Mesodermal cell (in vitro differentiated cells): ENCODE measurements around the gene UBP1. TPM values are rescaled to one million over a fixed set of nuclear protein-coding genes. Genes with fewer than 3 reads are reported as not detected.
"Not testable (repeated sequence)": the region's sequence is repeated elsewhere in the genome, so short reads cannot be mapped to it uniquely, and the experiment has no call there.

Experiments
- H3K27ac ChIP-seq: 2 replicates; pipeline ENCODE4 v1.7.0; 2013; ENCODE audit warnings: mild to moderate bottlenecking, low read depth, low read length, moderate library complexity; ENCODE audit not compliant: severe bottlenecking
- H3K36me3 ChIP-seq: 2 replicates; pipeline ENCODE4 v1.7.1; 2013; ENCODE audit warnings: mild to moderate bottlenecking, low read length, moderate library complexity; ENCODE audit not compliant: control insufficient read depth, insufficient read depth
- H3K4me1 ChIP-seq: one replicate; pipeline ENCODE4 v1.7.1; 2013; ENCODE audit warnings: mild to moderate bottlenecking, low read length; ENCODE audit not compliant: insufficient read depth, control insufficient read depth, poor library complexity, severe bottlenecking
- H3K4me3 ChIP-seq: 2 replicates; pipeline ENCODE4 v1.7.0; 2013; ENCODE audit warnings: low read length, control low read depth, mild to moderate bottlenecking; ENCODE audit not compliant: insufficient read depth, poor library complexity, severe bottlenecking; ENCODE audit errors: extremely low read depth
- H3K9me3 ChIP-seq: 2 replicates; pipeline ENCODE4 v1.7.1; 2013; ENCODE audit warnings: mild to moderate bottlenecking, low read length, moderate library complexity; ENCODE audit not compliant: control insufficient read depth
- WGBS, 2 experiments: methylation state at CpG; one replicate each; pipeline ENCODE4 v1.1.5; 2013; ENCODE audit warnings: missing lambda C conversion rate in 2 of 2; ENCODE audit not compliant: insufficient coverage in 2 of 2; 5-methylcytosine and 5-hydroxymethylcytosine counted together
- polyA plus RNA-seq, 2 experiments: library from polyadenylated mRNA; stranded (reverse); fragments of 50-300 nt; gene quantifications; one replicate each; pipeline ENCODE4 v1.2.3, GENCODE V29; 2013

UBP1 gene
- polyA plus RNA-seq (2013, experiment 1 of 2) = 63.8 TPM
- 75.7 TPM for polyA plus RNA-seq (2013, experiment 2 of 2)

DNA sequence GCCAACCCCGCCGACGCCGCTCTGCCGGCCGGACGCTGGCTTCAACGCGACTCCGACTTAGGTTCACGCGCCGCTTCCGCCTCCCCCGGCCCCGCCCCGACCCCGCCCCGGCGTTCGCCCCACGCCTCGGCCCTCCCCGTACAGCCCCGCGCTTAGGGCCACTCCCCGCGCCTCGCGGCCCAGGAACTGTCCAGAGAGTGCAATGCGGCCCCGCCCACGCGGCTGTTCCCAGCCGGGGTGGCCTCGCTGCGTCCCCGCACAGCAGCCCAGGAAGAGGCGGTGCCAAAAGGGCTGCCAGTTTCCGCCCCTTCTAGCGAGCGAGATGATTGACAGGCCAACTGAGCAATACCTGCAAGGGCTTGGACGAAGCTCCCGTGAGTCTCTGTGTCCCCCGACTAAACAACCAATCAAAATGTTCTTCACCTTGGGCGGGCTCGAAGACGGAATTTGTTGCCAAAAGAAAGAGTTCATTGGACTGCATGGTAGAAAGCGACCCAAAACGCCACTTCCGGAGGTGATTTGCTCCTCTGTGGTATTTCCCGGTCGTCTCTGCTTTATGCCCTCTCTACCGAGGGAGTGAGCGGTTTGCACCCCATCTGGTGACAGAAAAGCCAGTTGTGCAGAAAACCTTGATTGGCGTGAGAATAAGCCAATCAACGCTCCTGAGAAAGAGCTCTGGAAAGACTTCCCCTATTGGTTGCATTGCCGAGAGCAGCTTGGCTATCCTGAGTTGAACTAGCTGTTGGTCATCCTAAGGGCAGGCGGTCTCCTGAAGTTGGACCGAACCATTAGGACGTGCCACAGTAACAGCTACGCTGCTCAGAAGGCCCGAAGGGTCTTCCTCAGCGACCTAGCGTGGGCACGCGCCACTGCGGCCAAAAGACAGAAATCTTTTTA is at the start of gene UBP1:
TSS of gene UBP1 (minus strand) at position 78 of the 897 bp plus-strand sequence. CDS start 557 bp downstream, outside the sequence.
- Histone ChIP-seq H3K9me3 (no peaks in the 10 kb centered on the region), H3K4me3 (peak within 1 kb of the TSS; percentile 96), H3K4me1 (peaks cover 4% of the 10 kb centered on the region), H3K27ac (peak within 1 kb of the TSS; percentile 98), H3K36me3 (peaks cover 3% of the 10 kb centered on the region)
- 0% methylated on average over 39 to 59 of the region's 68 CpGs for WGBS, 2 experiments

DNA sequence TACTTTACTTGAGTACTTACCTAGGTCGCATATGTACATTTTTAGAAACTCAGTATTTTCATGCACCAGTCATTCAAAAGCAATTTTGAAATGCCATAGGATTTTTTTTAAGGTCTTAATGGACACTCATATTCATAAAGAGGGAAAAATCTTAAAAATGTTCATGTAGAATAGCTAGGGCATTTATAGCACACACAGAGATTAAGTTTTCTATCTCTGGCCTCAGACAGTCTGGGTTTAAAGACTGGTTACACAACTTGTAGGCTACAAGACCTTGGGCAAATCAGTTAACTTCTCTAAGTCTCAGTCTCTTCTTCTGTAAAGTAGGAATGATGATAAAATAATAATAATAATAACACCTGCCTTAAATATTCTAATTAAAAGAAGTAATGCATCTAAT is 48.5 kb upstream of the UBP1 start:
- H3K4me3 ChIP-seq = no peak overlapping the region
- H3K27ac ChIP-seq = no peak overlapping the region
- H3K36me3 ChIP-seq = no peaks in the 10 kb centered on the region
- no peaks in the 10 kb centered on the region for H3K4me1 ChIP-seq
- H3K9me3 ChIP-seq = no peaks in the 10 kb centered on the region
- no CpG with 5 or more reads among the region's 1 CpG for WGBS, 2 experiments

DNA sequence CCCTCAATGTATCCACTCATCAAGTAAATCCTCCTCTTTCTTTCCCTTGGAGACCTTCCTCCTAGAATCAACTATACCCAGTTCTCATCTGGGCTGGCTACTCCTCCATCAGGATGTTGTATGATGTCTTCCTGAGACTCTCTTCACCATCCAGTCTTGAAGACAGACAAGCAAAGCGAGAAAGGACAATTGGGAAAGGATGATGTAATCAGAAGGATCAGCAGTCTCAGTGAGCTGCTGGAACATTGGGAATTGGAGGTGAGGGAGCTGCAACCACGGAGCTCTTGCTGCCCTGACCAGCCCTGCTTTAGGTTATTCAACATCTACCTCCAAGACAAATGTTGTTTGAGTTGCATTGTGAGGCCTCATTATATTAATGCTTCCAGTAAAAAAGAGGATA is 48.0 kb upstream of the UBP1 start:
- no peaks in the 10 kb centered on the region for H3K9me3 ChIP-seq
- no peaks in the 10 kb centered on the region for H3K4me1 ChIP-seq
- no peaks in the 10 kb centered on the region for H3K36me3 ChIP-seq
- no CpG with 5 or more reads among the region's 2 CpGs for WGBS, 2 experiments
- H3K4me3 ChIP-seq = no peak overlapping the region
- H3K27ac ChIP-seq = no peak overlapping the region

- no peaks in the 10 kb centered on the region for H3K4me1 ChIP-seq
- H3K4me3 ChIP-seq = no peak overlapping the region
- H3K36me3 ChIP-seq = no peaks in the 10 kb centered on the region
- peaks cover 18% of the 10 kb centered on the region for H3K9me3 ChIP-seq
- H3K27ac ChIP-seq = no peak overlapping the region
- no CpG with 5 or more reads among the region's 1 CpG for WGBS, 2 experiments
Observed at GRCh38 chr3:33482111-33482521, 41.9 kb upstream of the UBP1 start.

- no CpG with 5 or more reads among the region's 2 CpGs for WGBS, 2 experiments
- Histone ChIP-seq H3K36me3 (no peaks in the 10 kb centered on the region), H3K27ac (no peak overlapping the region), H3K4me3 (no peak overlapping the region), H3K9me3 (peaks cover 4% of the 10 kb centered on the region), H3K4me1 (no peaks in the 10 kb centered on the region)
Observed at GRCh38 chr3:33474896-33475295, 34.7 kb upstream of the UBP1 start.

GRCh38 chr3:33473813-33474212 is 33.6 kb upstream of the UBP1 start:
- Histone ChIP-seq H3K4me3 (no peak overlapping the region), H3K4me1 (peaks cover under 1% of the 10 kb centered on the region), H3K27ac (no peak overlapping the region), H3K36me3 (no peaks in the 10 kb centered on the region), H3K9me3 (peaks cover 3% of the 10 kb centered on the region)
- WGBS, 2 experiments = 83 to 100% methylated on average over 1 to 2 of the region's 2 CpGs

- Histone ChIP-seq H3K27ac (peak overlapping the region; percentile 90), H3K9me3 (peaks cover 24% of the 10 kb centered on the region), H3K4me1 (peaks cover 5% of the 10 kb centered on the region), H3K36me3 (no peaks in the 10 kb centered on the region), H3K4me3 (no peak overlapping the region)
- WGBS, 2 experiments = 53 to 64% methylated on average over 2 of the region's 3 CpGs
Observed at GRCh38 chr3:33467786-33468185, 27.6 kb upstream of the UBP1 start.

DNA sequence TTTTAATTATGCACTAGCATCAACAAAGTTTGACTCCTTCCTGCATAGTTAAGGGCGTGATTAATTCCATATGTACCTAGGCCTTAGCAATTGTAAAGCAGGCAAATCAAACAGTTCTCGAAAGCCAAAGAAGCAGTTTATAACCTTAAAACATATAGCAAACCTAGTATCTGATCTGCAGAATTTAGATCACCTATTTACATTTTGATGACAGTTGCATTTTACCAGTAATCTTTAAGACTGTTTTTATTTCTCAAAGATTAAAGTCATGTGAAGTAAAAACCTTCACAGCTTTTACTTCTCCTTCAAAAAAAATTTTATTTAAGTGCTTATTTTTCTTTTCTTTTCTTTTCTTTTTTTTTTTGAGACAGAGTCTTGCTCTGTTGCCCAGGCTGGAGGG is 20.9 kb upstream of the UBP1 start:
- Histone ChIP-seq H3K4me3 (no peak overlapping the region), H3K36me3 (no peaks in the 10 kb centered on the region), H3K4me1 (no peaks in the 10 kb centered on the region), H3K27ac (no peak overlapping the region), H3K9me3 (peaks cover 25% of the 10 kb centered on the region)
- 83% methylated on average over 2 of the region's 2 CpGs; no CpG with 5 or more reads in 1 of the 2 experiments for WGBS, 2 experiments

- WGBS, 2 experiments = 70% methylated on average over 2 of the region's 4 CpGs; no CpG with 5 or more reads in 1 of the 2 experiments
- peaks cover 14% of the 10 kb centered on the region for H3K9me3 ChIP-seq
- H3K4me3 ChIP-seq, H3K36me3 ChIP-seq, H3K27ac ChIP-seq, H3K4me1 ChIP-seq: not testable (repeated sequence)
Observed at GRCh38 chr3:33459577-33459976, 19.4 kb upstream of the UBP1 start.

DNA sequence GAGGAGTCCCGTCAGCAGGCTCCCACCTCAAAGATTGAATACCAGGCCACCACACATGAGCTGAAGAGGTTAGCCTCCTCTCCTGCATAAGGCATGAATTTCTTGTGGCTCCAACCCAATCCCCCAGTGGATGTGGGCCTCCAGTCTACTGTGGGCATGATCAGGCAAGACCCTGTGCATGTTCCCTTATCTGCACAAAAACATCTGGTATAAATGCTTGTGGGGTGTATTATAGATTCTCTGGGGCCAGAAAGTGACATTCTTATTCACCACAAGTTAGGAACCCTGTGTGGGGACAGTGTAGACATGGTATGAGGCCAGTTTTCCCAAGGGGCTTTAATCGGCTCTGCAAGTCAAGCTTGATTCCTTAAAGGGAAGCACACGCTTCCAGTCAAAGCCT is 18.2 kb upstream of the UBP1 start:
- peaks cover 3% of the 10 kb centered on the region for H3K36me3 ChIP-seq
- H3K9me3 ChIP-seq = peaks cover 14% of the 10 kb centered on the region
- no peak overlapping the region for H3K4me3 ChIP-seq
- H3K27ac ChIP-seq = no peak overlapping the region
- no peaks in the 10 kb centered on the region for H3K4me1 ChIP-seq
- WGBS, 2 experiments = 100% methylated on average over 2 of the region's 3 CpGs

DNA sequence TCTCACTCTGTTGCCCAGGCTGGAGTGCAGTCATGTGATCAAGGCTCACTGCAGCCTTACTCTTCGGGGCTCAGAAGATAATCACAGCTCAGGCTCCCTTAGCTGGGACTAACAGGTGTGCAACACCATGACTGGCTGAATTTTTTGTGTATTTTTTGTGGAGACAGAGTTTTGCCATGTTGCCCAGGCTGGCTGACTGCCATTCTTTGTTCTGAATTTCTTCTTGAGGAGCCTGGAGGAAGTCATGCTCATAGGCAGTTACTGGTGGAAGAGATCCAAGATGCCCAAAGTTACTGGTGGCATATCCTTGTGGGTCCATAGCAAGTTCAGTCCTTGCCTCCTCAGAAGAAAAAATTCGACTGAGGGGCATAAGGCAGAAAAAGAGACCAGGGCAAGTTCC is 16.6 kb upstream of the UBP1 start:
- no peak overlapping the region for H3K27ac ChIP-seq
- peaks cover 14% of the 10 kb centered on the region for H3K9me3 ChIP-seq
- H3K4me3 ChIP-seq = no peak overlapping the region
- 83 to 90% methylated on average over 2 of the region's 2 CpGs for WGBS, 2 experiments
- no peaks in the 10 kb centered on the region for H3K4me1 ChIP-seq
- peaks cover 7% of the 10 kb centered on the region for H3K36me3 ChIP-seq
